COLO668 (cell line): ENCODE measurements around the gene ENDOD1.
"Not testable (repeated sequence)": the region's sequence is repeated elsewhere in the genome, so short reads cannot be mapped to it uniquely, and the experiment has no call there.

Experiments used
- DNase-seq: peaks from one replicate; lab custom pipeline; 2025; ENCODE audit not compliant: unreplicated experiment; lab: John Stamatoyannopoulos, UW

The ENDOD1 gene

DNA sequence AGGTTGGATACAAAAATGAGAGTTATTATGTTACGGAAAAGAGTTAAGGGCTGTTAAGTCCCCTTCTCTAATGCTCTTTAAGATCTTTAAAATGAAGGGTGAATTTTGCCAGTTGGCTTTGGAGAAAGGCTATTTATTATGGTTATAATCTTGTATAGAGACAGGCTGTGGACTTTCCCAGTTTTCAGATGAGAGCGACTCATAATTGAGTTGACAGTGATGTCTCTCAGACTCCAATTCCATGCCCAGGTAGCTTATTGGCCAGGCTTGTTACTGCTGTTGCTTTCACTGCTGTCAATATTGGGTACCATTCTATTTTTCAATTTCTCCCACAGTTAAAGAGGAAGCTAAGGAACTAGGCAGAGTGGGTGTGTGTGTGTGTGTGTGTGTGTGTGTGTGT, 13.1 kb downstream of the ENDOD1 start:
- DNase-seq: no peak

GRCh38 chr11:95103701-95104100, 14.1 kb downstream of the ENDOD1 start:
- no peak for DNase-seq

DNA sequence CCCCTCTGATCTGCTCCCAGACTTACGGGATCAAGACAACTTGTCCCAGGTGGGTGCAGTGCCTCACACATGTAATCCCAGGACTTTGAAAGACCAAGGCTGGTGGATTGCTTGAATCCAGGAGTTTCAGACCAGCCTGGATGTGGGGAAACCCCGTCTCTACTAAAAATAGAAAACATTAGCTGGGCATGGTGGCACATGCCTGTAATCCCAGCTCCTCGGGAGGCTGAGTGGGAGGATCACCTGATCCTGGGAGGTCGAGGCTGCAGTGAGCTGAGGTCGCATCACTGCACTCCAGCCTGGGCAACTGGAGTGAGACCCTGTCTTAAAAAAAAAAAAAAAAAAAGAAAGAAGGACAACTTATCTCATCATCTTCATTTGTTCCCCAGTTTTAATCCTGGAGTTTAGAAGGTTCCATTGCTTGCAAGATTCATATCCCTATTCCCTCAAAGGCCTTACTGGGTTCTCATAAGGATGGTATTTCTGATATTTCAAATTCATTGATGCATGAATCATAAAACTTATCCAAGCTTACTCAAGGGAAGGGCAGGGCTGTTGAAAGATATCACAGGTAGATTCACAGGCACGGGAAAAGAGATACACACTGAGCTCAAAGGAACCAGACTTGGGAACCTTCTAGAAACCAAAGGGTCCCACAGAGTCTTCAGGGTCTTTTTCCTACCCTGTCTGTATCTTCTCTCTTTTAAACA, 14.6 kb downstream of the ENDOD1 start:
- DNase-seq: no peak

DNA sequence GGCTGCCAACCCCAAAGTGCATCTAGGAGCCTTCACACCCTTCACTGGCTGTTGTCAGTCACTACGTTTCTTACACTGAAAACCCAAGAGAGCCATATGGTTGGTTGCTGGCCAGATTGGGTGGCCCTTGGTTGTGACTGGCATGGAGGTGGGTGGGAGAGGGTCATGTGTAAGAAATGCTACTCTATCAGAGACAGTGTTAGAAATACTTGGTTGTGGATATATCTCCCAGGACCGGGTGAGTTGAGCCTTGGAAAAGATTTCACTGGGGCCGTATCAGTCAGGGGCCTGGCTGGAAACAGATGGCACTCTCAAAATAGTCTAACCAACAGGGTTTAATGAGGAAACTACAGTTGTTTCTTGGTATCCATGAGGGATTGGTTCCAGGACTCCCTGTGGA, 15.2 kb downstream of the ENDOD1 start:
- DNase-seq: no peak

DNA sequence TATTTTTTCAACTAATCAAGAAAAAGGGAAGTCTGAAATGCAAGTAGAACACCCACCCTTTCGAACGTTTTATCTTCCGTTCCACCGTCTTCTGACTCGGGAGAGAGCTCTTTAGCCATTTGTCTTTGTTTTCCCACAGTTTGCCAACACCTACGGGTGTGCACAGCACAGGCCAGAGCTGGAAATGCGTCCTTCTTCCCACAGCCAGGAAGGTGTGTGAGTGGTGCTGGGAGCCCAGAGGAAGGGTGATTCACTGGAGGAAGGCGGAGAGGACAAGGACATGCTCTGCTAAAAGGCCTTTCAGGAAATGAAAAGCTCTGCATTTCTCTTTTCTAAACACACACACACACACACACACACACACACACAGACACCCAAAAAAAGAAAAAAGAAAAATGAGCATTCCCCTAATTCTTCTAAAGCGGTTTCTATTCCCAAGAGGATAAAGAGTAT, 18.5 kb downstream of the ENDOD1 start:
- DNase-seq: no peak

DNA sequence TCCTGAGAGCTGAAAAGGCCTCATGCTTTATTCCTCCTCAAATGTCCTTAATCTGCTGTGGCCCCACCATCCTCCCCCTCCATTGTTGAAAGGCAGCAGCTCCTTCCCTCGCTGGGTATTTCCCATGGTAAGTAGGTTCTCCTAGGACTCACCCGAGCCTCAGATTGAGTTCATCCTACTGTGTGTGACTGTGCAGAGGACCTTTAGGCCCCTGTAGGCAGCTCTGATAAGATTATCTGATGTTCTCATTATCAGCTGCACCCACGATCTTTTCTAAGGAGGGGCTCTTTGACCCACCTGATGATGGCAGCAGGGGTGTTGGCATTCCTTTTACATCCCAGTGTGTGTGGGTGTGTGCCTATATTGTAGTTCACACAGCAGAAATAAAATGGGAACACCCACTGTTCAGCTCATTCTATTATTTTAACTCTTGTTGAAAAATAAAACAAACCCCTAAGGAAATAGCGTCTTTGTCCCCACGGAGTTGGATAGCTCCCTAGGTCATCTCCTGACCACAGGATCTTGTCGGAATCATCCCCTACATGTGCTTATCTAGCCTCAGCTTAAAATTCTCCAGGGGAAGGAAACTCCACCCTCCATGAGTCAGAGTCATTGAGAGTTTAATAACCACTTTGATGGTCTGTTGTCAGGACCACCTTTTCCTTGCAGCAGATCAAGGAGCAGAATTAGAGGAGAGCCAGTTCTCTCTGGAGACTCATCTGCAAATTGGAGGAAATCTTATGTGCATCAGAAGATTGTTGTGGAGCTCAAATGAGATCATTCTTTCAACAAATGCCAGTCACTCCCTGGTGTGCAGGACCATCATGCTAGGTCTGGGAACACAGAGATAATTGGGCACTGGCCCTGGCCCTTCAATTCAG, 19.3 kb downstream of the ENDOD1 start:
- no peak for DNase-seq

DNA sequence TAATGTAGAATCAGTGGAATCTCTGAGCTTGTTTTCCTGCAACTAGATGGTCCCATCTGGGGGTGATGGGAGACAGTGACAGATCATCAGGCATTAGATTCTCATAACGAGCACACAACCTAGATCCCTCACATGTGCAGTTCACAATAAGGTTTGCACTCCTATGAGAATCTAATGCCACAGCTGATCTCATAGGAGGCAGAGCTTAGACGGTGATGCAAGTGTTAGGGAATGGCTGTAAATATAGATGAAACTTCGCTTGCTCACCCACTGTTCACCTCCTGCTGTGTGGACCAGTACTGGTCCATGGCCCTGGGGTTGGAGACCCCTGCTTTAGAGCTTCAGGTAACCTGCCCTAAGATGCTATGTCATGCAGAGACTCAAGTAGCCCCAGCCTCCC, 21.8 kb downstream of the ENDOD1 start:
- not testable (repeated sequence) for DNase-seq

DNA sequence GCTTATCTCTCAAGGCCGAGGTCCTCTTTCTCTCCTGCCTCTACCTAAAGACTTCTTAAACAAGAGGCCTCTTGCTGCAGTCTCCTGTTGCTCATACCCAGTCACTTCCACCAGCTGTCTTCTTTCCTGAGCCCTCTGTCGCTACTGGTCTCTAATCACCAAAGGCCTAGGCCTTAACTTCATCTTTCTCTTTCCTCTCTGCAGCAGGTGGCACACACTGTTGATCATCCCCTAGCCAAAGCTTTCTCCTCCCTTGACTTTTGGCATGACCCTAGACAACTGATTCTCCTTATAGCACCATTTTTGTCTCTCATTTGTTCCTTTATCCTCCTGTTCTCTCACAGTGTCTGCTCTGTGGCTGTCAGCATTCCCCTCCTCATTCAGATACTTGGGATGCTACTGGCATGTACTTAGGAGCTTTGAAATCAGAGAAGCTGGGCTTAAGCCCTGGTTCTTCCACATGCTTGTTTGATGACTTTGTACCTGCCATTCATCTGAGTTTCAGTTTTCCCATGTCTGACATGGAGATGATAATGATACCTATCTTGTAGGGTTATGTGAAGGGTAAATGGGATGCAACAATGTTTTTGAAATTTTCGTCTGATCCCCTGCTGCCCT, 22.4 kb downstream of the ENDOD1 start:
- no peak for DNase-seq

- DNase-seq: no peak
Measured at GRCh38 chr11:95115597-95115996, 26.0 kb downstream of the ENDOD1 start.

DNA sequence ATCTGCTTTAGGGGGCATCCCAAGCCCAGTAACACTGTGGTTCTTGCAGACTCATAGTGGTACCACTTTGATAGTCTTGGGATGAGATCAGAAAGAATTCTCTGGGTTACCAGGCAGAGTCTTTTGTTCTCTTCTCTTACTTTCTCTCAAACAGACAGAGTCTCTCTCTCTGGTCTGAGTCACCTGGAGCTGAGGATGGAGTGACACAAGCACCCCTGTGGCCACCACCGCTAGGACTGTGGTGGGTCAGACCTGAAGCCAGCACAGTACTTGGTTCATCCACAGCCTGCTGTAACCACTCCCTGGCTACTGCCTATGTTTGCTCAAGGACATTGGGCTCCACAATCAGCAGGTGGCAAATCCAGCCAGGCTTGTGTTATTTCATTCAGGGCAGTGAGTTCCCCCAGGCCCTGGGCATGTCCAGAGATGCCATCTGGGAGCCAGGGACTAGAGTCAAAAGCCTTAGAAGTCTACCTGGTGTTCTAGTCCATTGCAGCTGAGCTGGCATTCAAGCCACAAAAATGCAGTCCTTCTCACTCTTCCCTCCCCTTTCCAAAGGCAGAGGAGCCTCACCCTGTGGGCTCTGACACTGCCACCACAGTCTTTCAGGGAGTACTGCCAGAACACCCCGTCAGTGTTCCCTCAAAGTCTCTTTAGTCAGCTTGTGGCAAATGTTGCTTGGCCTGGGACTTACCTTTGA, 29.9 kb downstream of the ENDOD1 start:
- DNase-seq: no peak

DNA sequence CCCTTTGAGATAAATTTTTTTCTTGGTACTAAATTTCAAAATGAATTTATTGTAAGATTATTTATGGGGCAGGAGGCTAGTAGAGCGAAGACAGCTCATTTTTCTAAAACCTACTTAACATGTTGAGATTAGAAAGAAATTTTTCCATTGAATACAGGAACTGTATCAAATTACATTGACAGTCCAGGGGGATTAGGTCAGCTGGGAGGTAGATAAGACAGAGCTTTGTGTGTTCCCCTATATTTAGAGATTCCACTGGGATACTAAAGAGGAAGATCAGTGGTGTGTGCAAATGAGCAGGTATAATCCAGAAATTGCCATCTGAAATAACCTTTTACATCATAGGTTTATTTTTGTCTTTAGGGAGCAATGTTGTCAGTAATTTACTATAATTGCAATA, 32.1 kb downstream of the ENDOD1 start:
- no peak for DNase-seq

DNA sequence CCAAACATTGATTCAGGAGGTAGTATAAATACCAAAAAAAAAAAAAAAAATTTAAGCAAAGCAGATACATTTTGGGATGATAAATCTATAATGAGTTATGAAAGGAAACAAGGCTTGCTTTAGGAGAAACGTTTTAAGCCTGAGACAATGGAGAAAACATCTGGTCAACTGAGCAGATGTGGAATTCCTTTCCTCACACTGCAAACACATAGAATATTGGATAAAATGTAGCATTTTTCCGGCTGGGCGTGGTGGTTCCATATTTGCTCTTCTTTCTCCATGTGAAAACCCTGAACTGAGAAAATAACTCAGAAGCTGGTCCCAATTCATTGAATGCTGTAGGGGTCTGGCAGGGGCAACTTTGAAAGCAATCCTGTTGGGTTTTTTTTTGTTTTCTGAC, 33.9 kb downstream of the ENDOD1 start:
- no peak for DNase-seq

DNA sequence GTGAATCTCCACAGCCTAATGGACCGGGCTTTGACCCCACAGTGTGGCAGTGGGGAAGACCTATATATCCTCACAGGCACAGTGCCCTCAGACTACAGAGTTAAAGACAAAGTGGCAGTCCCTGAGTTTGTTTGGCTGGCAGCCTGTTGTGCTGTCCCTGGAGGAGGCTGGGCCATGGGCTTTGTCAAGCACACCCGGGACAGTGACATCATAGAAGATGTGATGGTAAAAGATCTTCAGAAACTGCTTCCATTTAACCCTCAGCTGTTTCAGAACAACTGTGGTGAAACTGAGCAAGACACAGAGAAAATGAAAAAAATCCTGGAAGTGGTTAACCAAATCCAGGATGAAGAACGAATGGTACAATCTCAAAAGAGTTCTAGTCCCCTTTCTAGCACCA, 39.0 kb downstream of the ENDOD1 start:
- DNase-seq: no peak

GRCh38 chr11:95132956-95133355, 43.3 kb downstream of the ENDOD1 start:
- no peak for DNase-seq

DNA sequence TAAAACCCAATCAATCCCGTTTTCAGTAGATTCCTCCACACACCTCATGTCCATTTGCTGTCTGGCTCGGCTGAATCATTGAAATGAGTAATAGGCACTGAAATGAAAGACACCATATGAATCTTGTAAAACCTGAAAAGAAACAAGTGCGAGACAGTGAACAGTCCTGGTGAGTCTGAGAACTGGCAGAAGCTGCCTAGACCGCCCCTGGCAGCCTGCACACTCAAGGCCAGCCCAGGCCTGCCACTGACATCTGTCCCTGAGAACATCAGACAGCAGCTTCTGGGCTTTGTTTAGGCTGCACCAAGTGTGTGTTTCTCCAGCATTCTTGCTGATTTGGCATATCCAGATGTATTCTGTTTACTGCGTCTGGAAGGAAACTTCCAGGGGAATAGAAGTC, 44.8 kb downstream of the ENDOD1 start:
- DNase-seq: no peak

DNA sequence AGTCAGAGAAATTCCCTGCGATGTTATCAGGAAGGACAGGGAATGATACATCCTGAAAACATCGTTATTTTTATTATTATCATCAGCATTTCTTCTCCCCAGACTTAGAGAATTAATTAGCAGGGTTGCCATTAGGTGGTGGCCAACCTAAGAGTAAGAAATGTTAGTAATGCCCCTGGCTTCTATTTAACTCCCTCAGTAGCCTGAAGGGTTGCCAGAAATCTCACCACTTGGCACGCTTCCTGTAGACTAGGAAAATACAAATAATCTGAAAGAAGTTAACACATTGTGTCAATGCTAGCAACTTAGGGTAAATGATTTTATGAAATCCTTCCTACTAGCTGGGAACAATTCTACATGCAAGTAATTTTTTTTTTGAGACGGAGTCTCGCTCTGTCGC, 45.5 kb downstream of the ENDOD1 start:
- DNase-seq: no peak

- no peak for DNase-seq
Measured at GRCh38 chr11:95135880-95136279, 46.2 kb downstream of the ENDOD1 start.

GRCh38 chr11:95136747-95137146, 47.1 kb downstream of the ENDOD1 start:
- not testable (repeated sequence) for DNase-seq

DNA sequence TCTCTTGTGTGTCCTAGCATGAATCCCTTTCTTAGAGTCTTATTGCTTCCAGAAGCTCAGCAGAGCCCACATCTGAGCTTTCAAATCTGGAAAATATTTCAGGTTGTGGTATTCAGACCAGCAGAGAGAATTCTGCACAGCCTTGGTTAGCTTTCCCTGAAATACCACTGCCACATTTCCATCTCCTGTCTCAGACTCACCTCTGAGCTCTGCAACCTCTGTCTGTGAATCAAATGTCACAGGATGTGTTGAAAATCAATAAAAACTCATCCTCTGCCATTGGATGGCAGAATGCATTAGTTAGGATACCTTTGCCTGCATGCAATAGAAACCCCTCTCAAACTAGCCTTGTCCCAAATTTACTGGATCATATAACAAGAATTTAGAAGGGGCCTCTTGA, 47.7 kb downstream of the ENDOD1 start:
- DNase-seq: no peak

DNA sequence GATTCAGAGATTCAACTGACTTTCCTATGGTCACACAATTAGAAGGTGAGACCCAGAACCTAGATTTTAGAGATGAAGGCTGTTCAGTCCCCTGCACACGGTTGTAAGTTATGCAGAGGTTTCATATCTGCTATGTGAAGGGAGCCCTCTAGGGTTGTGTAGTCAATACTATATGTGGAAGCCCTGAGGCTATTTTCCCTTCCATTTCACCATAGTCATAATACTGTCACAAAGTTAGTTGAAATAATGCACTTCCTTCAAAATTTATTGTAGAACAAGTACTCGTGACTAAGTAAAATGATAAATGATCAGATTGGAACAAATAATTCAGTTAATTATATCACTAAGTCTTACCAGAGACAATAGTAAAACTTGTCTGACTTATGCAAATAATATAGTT, 48.8 kb downstream of the ENDOD1 start:
- DNase-seq: no peak

GRCh38 chr11:95140397-95141033, 50.9 kb downstream of the ENDOD1 start:
- no peak for DNase-seq
